CD14-positive monocyte (primary cell): ENCODE results near the gene CDH9. TPM values are rescaled to one million over a fixed set of nuclear protein-coding genes. Genes with fewer than 3 reads are reported as not detected.

Experiments used
- DNase-seq, 3 donors: peaks; one replicate each; pipeline ENCODE4 v3.0.0-alpha.2; 2011 to 2022
- H2AFZ ChIP-seq: 2 replicates; pipeline ENCODE4 v1.6.0; 2012; ENCODE audit warnings: mild to moderate bottlenecking, low read depth, low read length, inconsistent platforms; ENCODE audit not compliant: insufficient read depth, poor library complexity, severe bottlenecking
- H3K27ac ChIP-seq, 2 donors: 1 replicate in 1 of 2; 2 replicates in 1 of 2; pipeline ENCODE4 v1.5.1; 2012 to 2013; ENCODE audit warnings: low read length in 2 of 2, control low read depth in 1 of 2, inconsistent platforms in 1 of 2, low read depth in 1 of 2, mild to moderate bottlenecking in 1 of 2
- H3K27me3 ChIP-seq, 2 donors: one replicate each; pipeline versions ENCODE4 v1.6.0 to v1.6.1; 2011 to 2013; ENCODE audit warnings: low read length in 2 of 2; ENCODE audit not compliant: control insufficient read depth in 2 of 2, insufficient read depth in 2 of 2
- H3K36me3 ChIP-seq, 2 donors: replicated peaks in 1 of 2; 1 replicate in 1 of 2; 2 replicates in 1 of 2; pipeline versions ENCODE4 v1.5.1 to v1.6.1; 2012 to 2013; ENCODE audit warnings: low read length in 2 of 2, control low read depth in 1 of 2, inconsistent platforms in 1 of 2, mild to moderate bottlenecking in 1 of 2; ENCODE audit not compliant: insufficient read depth in 2 of 2, control insufficient read depth in 1 of 2
- H3K4me1 ChIP-seq, 2 donors: 1 replicate in 1 of 2; 2 replicates in 1 of 2; pipeline versions ENCODE4 v1.5.1 to v1.6.1; 2012 to 2013; ENCODE audit warnings: low read length in 2 of 2, control low read depth in 1 of 2, inconsistent platforms in 1 of 2, mild to moderate bottlenecking in 1 of 2, moderate library complexity in 1 of 2; ENCODE audit not compliant: insufficient read depth in 2 of 2, control insufficient read depth in 1 of 2
- H3K4me2 ChIP-seq: replicated peaks from 2 replicates; pipeline ENCODE3; 2012; ENCODE audit warnings: low read length, moderate library complexity, mild to moderate bottlenecking; ENCODE audit not compliant: poor library complexity, severe bottlenecking; ENCODE audit errors: extremely low read depth
- H3K4me3 ChIP-seq, 3 experiments: fragments of 200-600 bp in 1 of 3; sonication (generic) in 1 of 3; replicated peaks in 1 of 3; 1 replicate in 2 of 3; 2 replicates in 1 of 3; pipeline ENCODE4 v1.5.1; 2011 to 2013; ENCODE audit warnings: low read length in 3 of 3, mild to moderate bottlenecking in 3 of 3, control low read depth in 2 of 3, low read depth in 2 of 3, inconsistent platforms in 1 of 3, moderate library complexity in 1 of 3
- H3K79me2 ChIP-seq: 2 replicates; pipeline ENCODE4 v1.6.0; 2012; ENCODE audit warnings: mild to moderate bottlenecking, control low read depth, inconsistent platforms, low read length, moderate library complexity; ENCODE audit not compliant: insufficient read depth
- H3K9ac ChIP-seq: 2 replicates; pipeline ENCODE4 v1.6.0; 2017; ENCODE audit warnings: low read length, mild to moderate bottlenecking; ENCODE audit not compliant: insufficient read depth, poor library complexity, severe bottlenecking
- H3K9me3 ChIP-seq, 2 donors: replicated peaks in 1 of 2; 1 replicate in 1 of 2; 2 replicates in 1 of 2; pipeline versions ENCODE4 v1.5.1 to v1.6.1; 2012 to 2013; ENCODE audit warnings: low read length in 2 of 2, control low read depth in 1 of 2; ENCODE audit not compliant: control insufficient read depth in 1 of 2, insufficient read depth in 1 of 2
- H4K20me1 ChIP-seq: 2 replicates; pipeline ENCODE4 v1.6.0; 2012; ENCODE audit warnings: mild to moderate bottlenecking, low read length, control low read depth, moderate library complexity; ENCODE audit not compliant: insufficient read depth
- H3K27ac Mint-ChIP-seq, 7 donors: one replicate each; pipeline ENCODE4 v1.8.0; 2020; ENCODE audit warnings: mild to moderate bottlenecking in 7 of 7, mixed read lengths in 7 of 7, moderate library complexity in 6 of 7, inconsistent platforms in 2 of 7
- H3K27me3 Mint-ChIP-seq, 3 donors: one replicate each; pipeline ENCODE4 v1.8.0; 2021 to 2022; ENCODE audit warnings: low read depth in 3 of 3, mild to moderate bottlenecking in 3 of 3, mixed read lengths in 3 of 3, moderate library complexity in 3 of 3, inconsistent platforms in 1 of 3
- H3K36me3 Mint-ChIP-seq, 2 donors: one replicate each; pipeline ENCODE4 v1.8.0; 2020; ENCODE audit warnings: mixed read lengths in 2 of 2, inconsistent platforms in 1 of 2, mild to moderate bottlenecking in 1 of 2
- H3K4me1 Mint-ChIP-seq: one replicate; pipeline ENCODE4 v1.8.0; 2020; ENCODE audit warnings: mild to moderate bottlenecking, mixed read lengths
- H3K4me3 Mint-ChIP-seq, 2 donors: one replicate each; pipeline ENCODE4 v1.8.0; 2020; ENCODE audit warnings: mild to moderate bottlenecking in 2 of 2, mixed read lengths in 2 of 2, moderate library complexity in 1 of 2
- H3K9me3 Mint-ChIP-seq, 7 donors: one replicate each; pipeline ENCODE4 v1.8.0; 2020 to 2022; ENCODE audit warnings: mixed read lengths in 7 of 7, mild to moderate bottlenecking in 6 of 7, moderate library complexity in 6 of 7, inconsistent platforms in 2 of 7
- WGBS: methylation state at CpG from one replicate; pipeline ENCODE4 v1.1.5; 2013; ENCODE audit warnings: missing lambda C conversion rate; ENCODE audit not compliant: insufficient coverage; 5-methylcytosine and 5-hydroxymethylcytosine counted together
- intact Hi-C, 2 donors: fragments of 100-400 bp; cut with micrococcal nuclease; formaldehyde crosslinking; loops; one replicate each; pipeline versions ENCODE4 v1.15.0 to v1.15.1; 2023
- polyA plus RNA-seq, 3 donors: library from polyadenylated mRNA; depleted of rRNA in 1 of 3; unstranded in 2 of 3; stranded (reverse) in 1 of 3; fragments of 300-500 nt in 2 of 3; fragments of >200 nt in 1 of 3; fragmentation: Illumina TruSeq in 2 of 3; gene quantifications; 1 replicate in 2 of 3; 2 replicates in 1 of 3; pipeline ENCODE4 v1.2.3, GENCODE V29; 2012 to 2021
- TF ChIP-seq, protein P1 (sequence below): fragments of 200-600 bp; IDR thresholded peaks from one replicate; pipeline ENCODE4 v1.8.0; 2022; ENCODE audit warnings: antibody characterized with exemption, mild to moderate bottlenecking

CDH9 gene
- polyA plus RNA-seq, 3 donors: not detected

DNA sequence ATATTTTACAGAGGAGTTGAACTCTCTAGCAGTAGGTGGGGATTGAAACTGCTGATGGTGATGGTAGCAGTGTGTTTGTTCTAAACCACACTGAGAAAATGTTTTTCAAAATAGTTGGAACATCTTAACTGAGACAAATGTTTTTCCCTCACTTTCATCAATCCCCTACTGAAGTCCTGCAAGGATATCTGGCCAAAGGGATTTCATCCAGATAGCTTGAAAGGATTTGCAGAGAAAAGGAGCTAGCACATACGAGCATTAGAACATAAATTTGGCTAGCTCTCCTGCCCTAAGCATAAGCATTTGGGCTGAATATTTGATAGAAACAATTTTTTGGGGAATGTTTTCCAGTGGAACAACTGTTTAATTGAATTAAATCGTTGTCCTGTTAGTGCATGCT lies 153.9 kb downstream of the CDH9 start:
- H4K20me1 ChIP-seq: no peaks in the 10 kb centered on the region
- no peak overlapping the region for H3K4me3 ChIP-seq
- Mint-ChIP-seq H3K9me3 (no peaks in the 10 kb centered on the region), H3K4me3 (no peak overlapping the region), H3K27ac (no peak overlapping the region), H3K36me3 (no peaks in the 10 kb centered on the region), H3K27me3 (no peaks in the 10 kb centered on the region), H3K4me1 (no peaks in the 10 kb centered on the region)
- H3K9me3 ChIP-seq: peaks cover 0 to 3% of the 10 kb centered on the region in 2 donors
- no peak overlapping the region for H3K4me2 ChIP-seq
- TF ChIP-seq, protein P1, sequence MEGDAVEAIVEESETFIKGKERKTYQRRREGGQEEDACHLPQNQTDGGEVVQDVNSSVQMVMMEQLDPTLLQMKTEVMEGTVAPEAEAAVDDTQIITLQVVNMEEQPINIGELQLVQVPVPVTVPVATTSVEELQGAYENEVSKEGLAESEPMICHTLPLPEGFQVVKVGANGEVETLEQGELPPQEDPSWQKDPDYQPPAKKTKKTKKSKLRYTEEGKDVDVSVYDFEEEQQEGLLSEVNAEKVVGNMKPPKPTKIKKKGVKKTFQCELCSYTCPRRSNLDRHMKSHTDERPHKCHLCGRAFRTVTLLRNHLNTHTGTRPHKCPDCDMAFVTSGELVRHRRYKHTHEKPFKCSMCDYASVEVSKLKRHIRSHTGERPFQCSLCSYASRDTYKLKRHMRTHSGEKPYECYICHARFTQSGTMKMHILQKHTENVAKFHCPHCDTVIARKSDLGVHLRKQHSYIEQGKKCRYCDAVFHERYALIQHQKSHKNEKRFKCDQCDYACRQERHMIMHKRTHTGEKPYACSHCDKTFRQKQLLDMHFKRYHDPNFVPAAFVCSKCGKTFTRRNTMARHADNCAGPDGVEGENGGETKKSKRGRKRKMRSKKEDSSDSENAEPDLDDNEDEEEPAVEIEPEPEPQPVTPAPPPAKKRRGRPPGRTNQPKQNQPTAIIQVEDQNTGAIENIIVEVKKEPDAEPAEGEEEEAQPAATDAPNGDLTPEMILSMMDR: no peak
- H3K27ac ChIP-seq: no peak overlapping the region
- no peaks in the 10 kb centered on the region for H3K79me2 ChIP-seq
- H3K27me3 ChIP-seq: no peaks in the 10 kb centered on the region
- H3K36me3 ChIP-seq: no peaks in the 10 kb centered on the region
- no peak overlapping the region for H3K9ac ChIP-seq
- H2AFZ ChIP-seq: no peak overlapping the region
- no peaks in the 10 kb centered on the region for H3K4me1 ChIP-seq
- 80% methylated on average over 2 of the region's 2 CpGs for WGBS
- intact Hi-C loops: no loop called here
- no peak for DNase-seq

DNA sequence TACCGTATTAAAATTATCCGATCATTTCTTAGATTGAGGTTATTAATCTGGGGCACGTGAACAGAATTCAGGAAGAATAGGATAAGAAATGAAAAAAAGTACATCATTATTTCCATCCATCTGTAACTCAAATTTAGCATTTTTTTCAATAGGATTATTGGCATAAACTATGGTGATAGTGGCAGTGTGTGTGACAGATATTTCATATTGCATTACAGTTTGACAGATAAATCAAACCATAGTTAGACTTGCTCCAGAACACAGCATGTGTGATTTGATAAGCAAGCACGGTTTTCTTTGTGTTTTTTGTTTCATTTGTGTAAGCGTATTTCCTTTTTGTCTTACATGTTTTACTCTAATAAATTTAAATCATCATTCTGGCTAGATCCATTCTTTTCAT lies 155.0 kb downstream of the CDH9 start:
- no peaks in the 10 kb centered on the region for H3K27me3 ChIP-seq
- H3K9me3 ChIP-seq: peaks cover 0 to 3% of the 10 kb centered on the region in 2 donors
- no CpG with 5 or more reads among the region's 5 CpGs for WGBS
- intact Hi-C loops: no loop called here
- no peaks in the 10 kb centered on the region for H3K9me3 Mint-ChIP-seq
- no peaks in the 10 kb centered on the region for H3K36me3 ChIP-seq
- H2AFZ ChIP-seq: no peak overlapping the region
- H3K27ac Mint-ChIP-seq: no peak overlapping the region
- H3K36me3 Mint-ChIP-seq: no peaks in the 10 kb centered on the region
- H3K9ac ChIP-seq: no peak overlapping the region
- H3K4me3 Mint-ChIP-seq: no peak overlapping the region
- no peaks in the 10 kb centered on the region for H3K79me2 ChIP-seq
- no peaks in the 10 kb centered on the region for H3K4me1 ChIP-seq
- H3K27me3 Mint-ChIP-seq: no peaks in the 10 kb centered on the region
- H4K20me1 ChIP-seq: no peaks in the 10 kb centered on the region
- no peak for DNase-seq
- TF ChIP-seq, protein P1: no peak
- H3K4me1 Mint-ChIP-seq: no peaks in the 10 kb centered on the region
- no peak overlapping the region for H3K27ac ChIP-seq
- no peak overlapping the region for H3K4me2 ChIP-seq
- H3K4me3 ChIP-seq: no peak overlapping the region
